HepG2 (cell line): ENCODE results near the gene ENO3. TPM values are rescaled to one million over a fixed set of nuclear protein-coding genes. Genes with fewer than 3 reads are reported as not detected.

ENCODE experiments used
- AHR ChIP-seq: IDR thresholded peaks from 2 replicates; pipeline ENCODE4 v1.6.1; 2018; ENCODE audit warnings: missing genetic modification reagents, missing compliant biosample characterization
- BRD4 ChIP-seq: sonication (generic); formaldehyde crosslinking; IDR thresholded peaks from 2 replicates; pipeline ENCODE4 v1.4.0; 2020; ENCODE audit warnings: missing genetic modification reagents
- CBX2 ChIP-seq, 2 experiments: fragments of 200-600 bp in 1 of 2; sonication (generic); formaldehyde crosslinking in 1 of 2; IDR thresholded peaks; 2 replicates each; pipeline versions ENCODE4 v1.7.0 to v1.8.1; 2018 to 2022; ENCODE audit warnings: low read depth in 2 of 2, low read length in 1 of 2, mild to moderate bottlenecking in 1 of 2, missing genetic modification reagents in 1 of 2
- JUN ChIP-seq: sonication (generic); formaldehyde crosslinking; IDR thresholded peaks from 2 replicates; pipeline ENCODE4 v1.4.0; 2020; ENCODE audit warnings: mild to moderate bottlenecking, missing genetic modification reagents
- MAFF ChIP-seq: IDR thresholded peaks from 2 replicates; pipeline ENCODE4 v1.6.1; 2011; ENCODE audit warnings: low read depth, low read length, improper control_type of control experiment
- MED8 ChIP-seq: sonication (generic); formaldehyde crosslinking; IDR thresholded peaks from 2 replicates; pipeline ENCODE4 v1.8.1; 2023; ENCODE audit warnings: mild to moderate bottlenecking, missing genetic modification reagents; ENCODE audit not compliant: insufficient replicate concordance
- NR2F1 ChIP-seq, 2 experiments: fragments of 450-650 bp in 1 of 2; formaldehyde crosslinking in 1 of 2; IDR thresholded peaks; 2 replicates each; pipeline versions ENCODE4 v1.5.0 to v1.6.1; 2016 to 2020; ENCODE audit warnings: mild to moderate bottlenecking in 1 of 2, missing compliant biosample characterization in 1 of 2, missing genetic modification reagents in 1 of 2, moderate library complexity in 1 of 2
- PCBP1 ChIP-seq: fragments of 200-400 bp; formaldehyde crosslinking; IDR thresholded peaks from 2 replicates; pipeline ENCODE4 v1.6.1; 2017; ENCODE audit warnings: mild to moderate bottlenecking, low read depth, low read length, borderline replicate concordance
- TEAD2 ChIP-seq: sonication (generic); formaldehyde crosslinking; IDR thresholded peaks from 2 replicates; pipeline ENCODE4 v1.9.0; 2021; ENCODE audit warnings: missing genetic modification reagents
- U2AF1 ChIP-seq: fragments of 200-400 bp; formaldehyde crosslinking; optimal IDR thresholded peaks from 2 replicates; pipeline ENCODE3; 2017; ENCODE audit warnings: mild to moderate bottlenecking, low read depth, low read length
- ZMYM4 ChIP-seq: sonication (generic); formaldehyde crosslinking; IDR thresholded peaks from 2 replicates; pipeline ENCODE4 v1.8.1; 2023; ENCODE audit warnings: mild to moderate bottlenecking, missing genetic modification reagents
- ZNF232 ChIP-seq: sonication (generic); formaldehyde crosslinking; IDR thresholded peaks from 2 replicates; pipeline ENCODE4 v1.4.0; 2020; ENCODE audit warnings: missing genetic modification reagents, borderline replicate concordance
- ZNF331 ChIP-seq: sonication (generic); formaldehyde crosslinking; IDR thresholded peaks from 2 replicates; pipeline ENCODE4 v1.4.0; 2020; ENCODE audit warnings: missing genetic modification reagents
- ZNF501 ChIP-seq: sonication (generic); formaldehyde crosslinking; IDR thresholded peaks from 2 replicates; pipeline ENCODE4 v1.5.1; 2020; ENCODE audit warnings: mild to moderate bottlenecking, moderate library complexity, missing genetic modification reagents
- polyA plus RNA-seq, 8 experiments: library from polyadenylated mRNA; depleted of rRNA in 3 of 8; stranded (reverse) in 7 of 8; unstranded in 1 of 8; fragments of >200 nt; fragmentation: Illumina TruSeq in 4 of 8; extraction: Trizol in 4 of 8; gene quantifications; 2 replicates each; pipeline versions ENCODE4 v1.2.1 to v1.2.3, GENCODE V29; 2011 to 2016; ENCODE audit warnings: low read depth in 4 of 8, missing spikeins in 1 of 8, mixed read lengths in 1 of 8; ENCODE audit not compliant: insufficient read depth in 1 of 8
- total RNA-seq, 5 experiments: library from RNA; depleted of rRNA; stranded (reverse); fragments of >200 nt; fragmentation: Illumina TruSeq; extraction: Trizol; gene quantifications; 2 replicates each; pipeline ENCODE4 v1.2.3, GENCODE V29; 2016; ENCODE audit warnings: low read depth in 1 of 5
- TF ChIP-seq, protein P1 (sequence below): IDR thresholded peaks from 2 replicates; pipeline ENCODE4 v1.6.1; 2016; ENCODE audit warnings: missing biosample characterization, missing genetic modification reagents, low read depth
- TF ChIP-seq, protein P2 (sequence below): sonication (generic); formaldehyde crosslinking; IDR thresholded peaks from 2 replicates; pipeline ENCODE4 v1.5.0; 2020; ENCODE audit warnings: mild to moderate bottlenecking, missing genetic modification reagents
- TF ChIP-seq, protein P3 (sequence below): sonication (generic); formaldehyde crosslinking; conservative IDR thresholded peaks from 2 replicates; pipeline ENCODE4 v1.8.0; 2022; ENCODE audit warnings: missing genetic modification reagents
- TF ChIP-seq, protein P4 (sequence below): sonication (generic); formaldehyde crosslinking; IDR thresholded peaks from 2 replicates; pipeline ENCODE4 v1.5.0; 2020; ENCODE audit warnings: missing genetic modification reagents
- TF ChIP-seq, protein P5 (sequence below): sonication (generic); formaldehyde crosslinking; IDR thresholded peaks from 2 replicates; pipeline ENCODE4 v1.8.1; 2023; ENCODE audit warnings: mild to moderate bottlenecking, missing genetic modification reagents, borderline replicate concordance
- TF ChIP-seq, protein P6 (sequence below): sonication (generic); formaldehyde crosslinking; IDR thresholded peaks from 2 replicates; pipeline ENCODE4 v1.4.0; 2020; ENCODE audit warnings: missing genetic modification reagents, borderline replicate concordance

ENO3 gene
- total and polyA plus RNA-seq, 2 of the 13 experiments (the other 11 are each of a cell fraction or from before 2014, with no cell fraction given), result 59.8 to 69.8 TPM

DNA sequence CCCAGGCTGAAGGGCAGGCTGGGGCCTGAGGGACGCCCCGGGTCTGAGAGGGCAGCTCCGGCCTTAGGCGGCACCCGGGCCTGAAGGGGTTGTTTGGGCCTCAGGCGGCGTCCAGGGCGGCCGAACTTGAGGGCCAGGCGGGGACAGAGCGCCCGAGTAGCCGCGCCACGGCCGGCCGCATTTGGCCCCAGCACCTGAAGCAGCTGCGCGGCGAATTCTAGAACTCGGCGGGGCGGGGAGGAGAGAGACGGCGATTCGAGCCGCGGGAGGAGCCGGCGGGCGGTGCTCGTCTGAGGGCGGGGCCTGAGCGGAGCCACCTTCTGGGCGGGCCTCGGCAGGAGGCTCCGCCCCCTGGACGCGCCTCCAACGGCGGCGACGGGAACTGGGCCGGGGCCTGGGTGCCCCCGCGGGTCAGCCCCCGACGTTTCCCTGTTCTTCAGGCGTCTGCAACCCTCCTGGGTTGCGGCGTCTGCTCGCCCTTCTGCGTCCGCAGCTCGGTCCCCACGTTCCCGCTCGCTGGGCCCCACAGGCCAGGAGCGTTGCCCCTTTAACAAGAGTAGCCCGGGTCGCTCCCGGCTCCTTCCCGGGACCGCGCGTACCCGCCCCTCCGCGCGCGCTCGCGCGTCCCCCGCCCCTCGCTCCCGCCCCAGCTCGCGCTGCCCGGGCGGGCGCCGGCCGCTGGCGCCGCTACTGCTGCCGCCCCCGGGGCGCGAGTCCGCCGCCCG, 46.5 kb downstream of the ENO3 start, which contains the start of the genes INCA1 and KIF1C (continued):
- TF ChIP-seq TEAD2 (CRISPR knock-in tag), result no peak
- TF ChIP-seq, protein P1, sequence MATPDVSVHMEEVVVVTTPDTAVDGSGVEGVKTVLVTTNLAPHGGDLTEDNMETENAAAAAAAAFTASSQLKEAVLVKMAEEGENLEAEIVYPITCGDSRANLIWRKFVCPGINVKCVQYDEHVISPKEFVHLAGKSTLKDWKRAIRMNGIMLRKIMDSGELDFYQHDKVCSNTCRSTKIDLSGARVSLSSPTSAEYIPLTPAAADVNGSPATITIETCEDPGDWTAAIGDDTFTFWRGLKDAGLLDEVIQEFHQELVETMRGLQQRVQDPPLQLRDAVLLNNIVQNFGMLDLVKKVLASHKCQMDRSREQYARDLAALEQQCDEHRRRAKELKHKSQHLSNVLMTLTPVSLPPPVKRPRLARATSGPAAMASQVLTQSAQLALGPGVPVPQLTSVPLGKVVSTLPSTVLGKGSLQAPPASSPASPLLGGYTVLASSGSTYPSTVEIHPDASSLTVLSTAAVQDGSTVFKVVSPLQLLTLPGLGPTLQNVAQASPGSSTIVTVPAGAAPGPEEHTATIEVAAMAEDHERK, result no peak
- TF ChIP-seq AHR (CRISPR knock-in tag), result no peak
- TF ChIP-seq CBX2 (IDR thresholded peaks at IDR 0.05; ENCODE audit: low read depth, low read length), result no peak
- TF ChIP-seq CBX2 (CRISPR knock-in tag; IDR thresholded peaks at IDR 0.05; ENCODE audit: low read depth), result no peak
- no peak for TF ChIP-seq U2AF1
- no peak for TF ChIP-seq JUN (CRISPR knock-in tag)
- TF ChIP-seq ZNF232 (CRISPR knock-in tag), result no peak
- TF ChIP-seq, protein P2, sequence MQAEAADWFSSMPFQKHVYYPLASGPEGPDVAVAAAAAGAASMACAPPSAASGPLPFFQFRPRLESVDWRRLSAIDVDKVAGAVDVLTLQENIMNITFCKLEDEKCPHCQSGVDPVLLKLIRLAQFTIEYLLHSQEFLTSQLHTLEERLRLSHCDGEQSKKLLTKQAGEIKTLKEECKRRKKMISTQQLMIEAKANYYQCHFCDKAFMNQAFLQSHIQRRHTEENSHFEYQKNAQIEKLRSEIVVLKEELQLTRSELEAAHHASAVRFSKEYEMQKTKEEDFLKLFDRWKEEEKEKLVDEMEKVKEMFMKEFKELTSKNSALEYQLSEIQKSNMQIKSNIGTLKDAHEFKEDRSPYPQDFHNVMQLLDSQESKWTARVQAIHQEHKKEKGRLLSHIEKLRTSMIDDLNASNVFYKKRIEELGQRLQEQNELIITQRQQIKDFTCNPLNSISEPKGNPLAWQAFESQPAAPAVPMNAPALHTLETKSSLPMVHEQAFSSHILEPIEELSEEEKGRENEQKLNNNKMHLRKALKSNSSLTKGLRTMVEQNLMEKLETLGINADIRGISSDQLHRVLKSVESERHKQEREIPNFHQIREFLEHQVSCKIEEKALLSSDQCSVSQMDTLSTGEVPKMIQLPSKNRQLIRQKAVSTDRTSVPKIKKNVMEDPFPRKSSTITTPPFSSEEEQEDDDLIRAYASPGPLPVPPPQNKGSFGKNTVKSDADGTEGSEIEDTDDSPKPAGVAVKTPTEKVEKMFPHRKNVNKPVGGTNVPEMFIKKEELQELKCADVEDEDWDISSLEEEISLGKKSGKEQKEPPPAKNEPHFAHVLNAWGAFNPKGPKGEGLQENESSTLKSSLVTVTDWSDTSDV (CRISPR knock-in tag), result peak; percentile 31; the same call in 1 of the 2 replicates
- no peak for TF ChIP-seq BRD4 (CRISPR knock-in tag)
- no peak for TF ChIP-seq MED8 (CRISPR knock-in tag)
- TF ChIP-seq, protein P3, sequence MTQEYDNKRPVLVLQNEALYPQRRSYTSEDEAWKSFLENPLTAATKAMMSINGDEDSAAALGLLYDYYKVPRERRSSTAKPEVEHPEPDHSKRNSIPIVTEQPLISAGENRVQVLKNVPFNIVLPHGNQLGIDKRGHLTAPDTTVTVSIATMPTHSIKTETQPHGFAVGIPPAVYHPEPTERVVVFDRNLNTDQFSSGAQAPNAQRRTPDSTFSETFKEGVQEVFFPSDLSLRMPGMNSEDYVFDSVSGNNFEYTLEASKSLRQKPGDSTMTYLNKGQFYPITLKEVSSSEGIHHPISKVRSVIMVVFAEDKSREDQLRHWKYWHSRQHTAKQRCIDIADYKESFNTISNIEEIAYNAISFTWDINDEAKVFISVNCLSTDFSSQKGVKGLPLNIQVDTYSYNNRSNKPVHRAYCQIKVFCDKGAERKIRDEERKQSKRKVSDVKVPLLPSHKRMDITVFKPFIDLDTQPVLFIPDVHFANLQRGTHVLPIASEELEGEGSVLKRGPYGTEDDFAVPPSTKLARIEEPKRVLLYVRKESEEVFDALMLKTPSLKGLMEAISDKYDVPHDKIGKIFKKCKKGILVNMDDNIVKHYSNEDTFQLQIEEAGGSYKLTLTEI (CRISPR knock-in tag), result no peak
- TF ChIP-seq ZNF331 (CRISPR knock-in tag), result no peak
- TF ChIP-seq, protein P4, sequence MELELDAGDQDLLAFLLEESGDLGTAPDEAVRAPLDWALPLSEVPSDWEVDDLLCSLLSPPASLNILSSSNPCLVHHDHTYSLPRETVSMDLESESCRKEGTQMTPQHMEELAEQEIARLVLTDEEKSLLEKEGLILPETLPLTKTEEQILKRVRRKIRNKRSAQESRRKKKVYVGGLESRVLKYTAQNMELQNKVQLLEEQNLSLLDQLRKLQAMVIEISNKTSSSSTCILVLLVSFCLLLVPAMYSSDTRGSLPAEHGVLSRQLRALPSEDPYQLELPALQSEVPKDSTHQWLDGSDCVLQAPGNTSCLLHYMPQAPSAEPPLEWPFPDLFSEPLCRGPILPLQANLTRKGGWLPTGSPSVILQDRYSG (CRISPR knock-in tag), result no peak
- no peak for TF ChIP-seq NR2F1 (CRISPR knock-in tag; IDR thresholded peaks at IDR 0.05)
- TF ChIP-seq, protein P5, sequence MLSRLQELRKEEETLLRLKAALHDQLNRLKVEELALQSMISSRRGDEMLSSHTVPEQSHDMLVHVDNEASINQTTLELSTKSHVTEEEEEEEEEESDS (CRISPR knock-in tag), result no peak
- TF ChIP-seq, protein P6, sequence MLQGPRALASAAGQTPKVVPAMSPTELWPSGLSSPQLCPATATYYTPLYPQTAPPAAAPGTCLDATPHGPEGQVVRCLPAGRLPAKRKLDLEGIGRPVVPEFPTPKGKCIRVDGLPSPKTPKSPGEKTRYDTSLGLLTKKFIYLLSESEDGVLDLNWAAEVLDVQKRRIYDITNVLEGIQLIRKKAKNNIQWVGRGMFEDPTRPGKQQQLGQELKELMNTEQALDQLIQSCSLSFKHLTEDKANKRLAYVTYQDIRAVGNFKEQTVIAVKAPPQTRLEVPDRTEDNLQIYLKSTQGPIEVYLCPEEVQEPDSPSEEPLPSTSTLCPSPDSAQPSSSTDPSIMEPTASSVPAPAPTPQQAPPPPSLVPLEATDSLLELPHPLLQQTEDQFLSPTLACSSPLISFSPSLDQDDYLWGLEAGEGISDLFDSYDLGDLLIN (CRISPR knock-in tag), result no peak
- TF ChIP-seq PCBP1, result no peak
- no peak for TF ChIP-seq MAFF
- no peak for TF ChIP-seq ZMYM4 (CRISPR knock-in tag)
- TF ChIP-seq ZNF501, result peak; percentile 56; the same call in 1 of the 2 replicates
